SU-DHL-6 (cell line): ENCODE results near the gene PLCB1.

Experiments
- H2AFZ ChIP-seq: fragments of 200-600 bp; sonication (generic); 2 replicates; pipeline ENCODE4 v1.6.1; 2014; ENCODE audit warnings: low read depth, mild to moderate bottlenecking, moderate library complexity, mixed read lengths, antibody characterized with exemption, low read length; ENCODE audit not compliant: severe bottlenecking
- H3F3A ChIP-seq: fragments of 200-600 bp; shearing (Covaris generic); 2 replicates; pipeline ENCODE4 v1.6.0; 2016; ENCODE audit warnings: antibody characterized with exemption, mild to moderate bottlenecking; ENCODE audit not compliant: insufficient read depth
- H3K27ac ChIP-seq: fragments of 200-600 bp; sonication (generic); 2 replicates; pipeline ENCODE4 v1.5.1; 2016; ENCODE audit warnings: low read depth, mild to moderate bottlenecking, low read length, moderate library complexity, mixed read lengths
- H3K27me3 ChIP-seq: fragments of 200-600 bp; sonication (generic), shearing (Covaris generic); 2 replicates; pipeline ENCODE4 v1.6.0; 2014; ENCODE audit warnings: mild to moderate bottlenecking, low read length
- H3K36me3 ChIP-seq: fragments of 200-600 bp; sonication (generic); 2 replicates; pipeline ENCODE4 v1.6.1; 2014; ENCODE audit warnings: mild to moderate bottlenecking, low read length, mixed read lengths
- H3K4me2 ChIP-seq: fragments of 300-600, 200-600 bp; shearing (Covaris generic), sonication (generic); 2 replicates; pipeline ENCODE4 v1.6.0; 2014; ENCODE audit warnings: low read length, low read depth, mild to moderate bottlenecking; ENCODE audit not compliant: poor library complexity, severe bottlenecking
- H3K4me3 ChIP-seq: fragments of 200-600 bp; sonication (generic); 2 replicates; pipeline ENCODE4 v1.5.1; 2014; ENCODE audit warnings: antibody characterized with exemption, low read length, mild to moderate bottlenecking, mixed read lengths; ENCODE audit not compliant: insufficient read depth, poor library complexity, severe bottlenecking
- H3K79me2 ChIP-seq: fragments of 200-600 bp; sonication (generic); 2 replicates; pipeline ENCODE4 v1.6.1; 2014; ENCODE audit warnings: mild to moderate bottlenecking, low read length, moderate library complexity; ENCODE audit not compliant: insufficient read depth
- H3K9ac ChIP-seq: fragments of 200-600 bp; sonication (generic); 2 replicates; pipeline ENCODE4 v1.7.0; 2014; ENCODE audit warnings: mild to moderate bottlenecking, low read length
- H3K9me2 ChIP-seq: fragments of 200-600 bp; sonication (generic); replicated peaks from 2 replicates; pipeline ENCODE4 v1.6.1; 2014; ENCODE audit warnings: low read length; ENCODE audit not compliant: insufficient read depth
- H3K9me3 ChIP-seq: fragments of 200-600 bp; sonication (generic); 2 replicates; pipeline ENCODE4 v1.6.1; 2014; ENCODE audit warnings: low read length, mixed read lengths; ENCODE audit not compliant: insufficient read depth
- H4K20me1 ChIP-seq: fragments of 200-600 bp; sonication (generic); 2 replicates; pipeline ENCODE4 v1.6.1; 2014; ENCODE audit warnings: low read depth, mild to moderate bottlenecking, antibody characterized with exemption, low read length, moderate library complexity, mixed read lengths
- CTCF ChIP-seq: fragments of 200-600 bp; sonication (generic); IDR thresholded peaks from one replicate; pipeline ENCODE4 v1.5.1; 2017; ENCODE audit warnings: antibody characterized with exemption, mild to moderate bottlenecking, low read length, moderate library complexity; ENCODE audit not compliant: insufficient read depth, poor library complexity, severe bottlenecking
- EZH2phosphoT487 ChIP-seq: fragments of 200-600 bp; sonication (generic), shearing (Covaris generic); conservative IDR thresholded peaks from 2 replicates; pipeline ENCODE4 v1.6.1; 2018; ENCODE audit warnings: mild to moderate bottlenecking, antibody characterized with exemption, low read length, moderate library complexity, mixed read lengths

The PLCB1 gene

GRCh38 chr20:8129211-8129976 lies 2.7 kb upstream of the PLCB1 start:
- Histone ChIP-seq H3K27ac (no peak overlapping the region), H3K27me3 (no peaks in the 10 kb centered on the region), H3K9me3 (no peaks in the 10 kb centered on the region), H3K4me2 (no peak overlapping the region), H3K9ac (no peak overlapping the region), H2AFZ (no peak overlapping the region), H4K20me1 (no peaks in the 10 kb centered on the region), H3K79me2 (no peaks in the 10 kb centered on the region), H3K36me3 (no peaks in the 10 kb centered on the region), H3F3A (no peaks in the 10 kb centered on the region), H3K4me3 (no peak overlapping the region), H3K9me2 (no peaks in the 10 kb centered on the region)
- no peak for TF ChIP-seq EZH2phosphoT487
- no peak for TF ChIP-seq CTCF

GRCh38 chr20:8130840-8131526 lies 1.1 kb upstream of the PLCB1 start:
- TF ChIP-seq EZH2phosphoT487, result no peak
- TF ChIP-seq CTCF, result no peak
- H3K27me3 ChIP-seq, result no peaks in the 10 kb centered on the region
- H2AFZ ChIP-seq, result no peak overlapping the region
- no peak overlapping the region for H3K27ac ChIP-seq
- H3K4me2 ChIP-seq, result no peak overlapping the region
- no peaks in the 10 kb centered on the region for H3K36me3 ChIP-seq
- H3F3A ChIP-seq, result no peaks in the 10 kb centered on the region
- no peaks in the 10 kb centered on the region for H3K9me2 ChIP-seq
- no peak overlapping the region for H3K9ac ChIP-seq
- H3K79me2 ChIP-seq, result no peaks in the 10 kb centered on the region
- no peak overlapping the region for H3K4me3 ChIP-seq
- no peaks in the 10 kb centered on the region for H3K9me3 ChIP-seq
- no peaks in the 10 kb centered on the region for H4K20me1 ChIP-seq

- Histone ChIP-seq H4K20me1 (no peaks in the 10 kb centered on the region), H3K9ac (no peak overlapping the region), H3K27me3 (no peaks in the 10 kb centered on the region), H3K36me3 (no peaks in the 10 kb centered on the region), H3K9me3 (no peaks in the 10 kb centered on the region), H3K27ac (no peak overlapping the region), H3K9me2 (no peaks in the 10 kb centered on the region), H3K4me2 (no peak overlapping the region), H3K79me2 (no peaks in the 10 kb centered on the region), H3F3A (no peaks in the 10 kb centered on the region), H2AFZ (no peak overlapping the region), H3K4me3 (no peak overlapping the region)
- TF ChIP-seq EZH2phosphoT487, result no peak
- TF ChIP-seq CTCF, result no peak
Measured at GRCh38 chr20:8132484-8133309, 631 bp downstream of the PLCB1 start.
